NCI-H510A (cell line): ENCODE data around the gene HIP1.
"Not testable (repeated sequence)": the region's sequence is repeated elsewhere in the genome, so short reads cannot be mapped to it uniquely, and the experiment has no call there.

Experiments used
- DNase-seq: peaks from one replicate; lab custom pipeline; 2025; lab: John Stamatoyannopoulos, UW

The HIP1 gene

DNA sequence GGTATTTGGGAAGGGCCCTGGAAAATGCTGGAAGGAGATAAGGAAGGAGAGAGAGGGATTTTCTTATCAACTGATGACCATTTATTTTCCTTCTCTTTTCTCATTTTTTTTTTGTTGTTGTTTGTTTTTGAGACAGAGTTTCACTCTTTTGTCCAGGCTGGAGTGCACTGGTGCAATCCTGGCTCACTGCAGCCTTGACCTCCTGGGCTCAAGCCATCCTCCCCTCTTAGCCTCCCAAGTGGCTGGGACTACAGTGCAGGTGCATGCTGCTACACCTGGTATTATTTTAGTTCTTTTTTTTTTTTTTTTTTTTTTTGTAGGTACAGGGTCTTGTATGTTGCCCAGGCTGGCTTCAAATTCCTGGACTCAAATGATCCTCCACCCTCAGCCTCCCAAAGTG, 52.2 kb downstream of the HIP1 start:
- no peak for DNase-seq

DNA sequence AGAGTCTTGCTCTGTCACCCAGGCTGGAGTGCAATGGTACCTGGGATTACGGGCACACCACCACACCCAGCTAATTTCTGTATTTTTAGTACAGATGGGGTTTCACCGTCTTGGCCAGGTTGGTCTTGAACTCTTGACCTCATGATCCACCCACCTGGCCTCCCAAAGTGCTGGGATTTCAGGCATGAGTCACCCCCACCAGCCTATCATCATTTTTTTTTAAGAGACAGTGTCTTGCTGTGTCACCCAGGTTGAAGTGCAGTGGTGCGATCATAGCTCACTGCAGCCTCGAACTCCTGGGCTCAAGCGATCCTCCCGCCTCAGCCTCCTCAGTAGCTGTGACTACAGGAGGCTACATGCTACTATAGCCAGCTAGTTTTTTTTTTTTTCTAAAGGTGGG, 56.7 kb downstream of the HIP1 start:
- not testable (repeated sequence) for DNase-seq

DNA sequence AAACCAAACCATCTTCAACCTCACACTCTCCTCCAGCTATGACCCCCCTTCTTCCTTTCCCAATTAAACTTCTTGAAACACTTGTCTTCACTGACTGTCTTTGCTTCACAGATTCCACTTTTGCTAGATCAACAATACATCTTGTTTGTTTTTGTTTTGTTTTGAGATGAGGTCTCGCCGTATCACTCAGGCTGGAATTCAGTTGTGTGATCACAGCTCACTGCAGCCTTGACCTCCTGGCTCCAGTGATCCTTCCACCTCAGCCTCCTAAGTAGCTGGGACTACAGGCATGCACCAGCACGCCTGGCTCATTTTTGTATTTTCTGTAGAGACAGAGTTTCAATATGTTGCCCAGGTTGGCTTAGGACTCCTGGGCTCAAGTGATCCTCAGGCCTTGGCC, 59.7 kb downstream of the HIP1 start:
- DNase-seq = no peak

DNA sequence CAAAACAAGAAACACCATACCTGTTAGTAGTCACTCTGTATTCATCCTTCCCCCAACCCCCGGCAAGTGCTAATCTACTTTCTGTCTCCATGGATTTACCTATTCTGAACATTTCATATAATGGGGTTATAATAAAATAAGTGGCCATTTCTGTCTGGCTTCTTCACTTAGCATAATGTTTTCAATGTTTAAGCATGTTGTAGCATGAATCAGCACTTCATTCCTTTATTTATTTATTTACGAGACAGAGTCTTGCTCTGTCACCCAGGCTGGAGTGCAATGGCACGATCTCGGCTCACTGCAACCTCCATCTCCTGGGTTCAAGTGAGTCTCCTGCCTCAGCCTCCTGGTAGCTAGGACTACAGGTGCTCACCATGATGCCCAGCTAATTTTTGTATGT, 69.2 kb downstream of the HIP1 start:
- DNase-seq = no peak

DNA sequence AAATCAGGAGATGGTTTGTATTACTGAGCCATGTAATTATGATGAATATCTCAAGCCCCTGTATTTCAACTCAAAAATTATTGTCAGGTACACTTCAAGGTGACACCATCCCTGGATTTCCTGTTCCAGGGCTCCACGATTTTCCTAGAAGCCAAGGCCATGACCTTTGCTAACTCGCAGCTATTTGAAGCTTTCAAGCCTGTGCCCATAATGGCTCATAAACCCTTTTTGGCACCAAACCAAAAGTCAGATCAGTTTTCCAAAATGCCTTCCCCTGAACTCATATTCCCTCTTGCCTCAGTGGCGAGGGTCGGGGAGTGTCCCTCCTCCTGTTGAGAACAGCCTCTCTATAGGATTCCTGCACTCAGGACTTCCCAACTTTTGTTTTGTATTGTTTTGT, 70.8 kb downstream of the HIP1 start:
- DNase-seq = no peak

DNA sequence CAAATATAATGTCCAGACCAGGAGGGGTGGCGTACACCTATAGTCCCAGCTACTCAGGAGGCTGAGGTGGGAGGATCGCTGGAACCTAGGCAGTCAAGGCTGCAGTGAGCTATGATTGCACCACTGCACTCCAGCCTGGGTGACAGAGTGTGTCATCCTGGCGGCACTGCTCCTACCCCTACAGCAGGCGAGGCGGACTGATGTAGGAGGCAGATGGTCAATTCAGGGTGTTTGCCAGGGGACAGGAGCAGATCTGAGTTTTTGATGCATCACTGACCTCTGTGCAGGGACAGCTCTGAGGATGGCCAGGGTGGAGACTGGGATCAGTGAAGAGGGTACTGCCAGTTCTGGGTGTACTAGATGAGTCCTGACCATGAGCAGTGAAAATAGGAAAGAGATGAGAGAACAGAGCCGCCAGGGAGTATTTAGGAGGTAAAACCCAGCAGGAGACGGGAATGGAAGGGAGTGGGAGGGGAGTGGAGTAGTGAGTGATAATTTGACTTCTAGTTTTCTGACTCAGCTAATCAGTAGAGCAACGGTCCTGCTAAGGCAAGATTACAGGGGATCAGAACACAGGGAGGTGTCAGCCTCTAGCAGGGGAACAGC, 75.3 kb downstream of the HIP1 start:
- DNase-seq = no peak

DNA sequence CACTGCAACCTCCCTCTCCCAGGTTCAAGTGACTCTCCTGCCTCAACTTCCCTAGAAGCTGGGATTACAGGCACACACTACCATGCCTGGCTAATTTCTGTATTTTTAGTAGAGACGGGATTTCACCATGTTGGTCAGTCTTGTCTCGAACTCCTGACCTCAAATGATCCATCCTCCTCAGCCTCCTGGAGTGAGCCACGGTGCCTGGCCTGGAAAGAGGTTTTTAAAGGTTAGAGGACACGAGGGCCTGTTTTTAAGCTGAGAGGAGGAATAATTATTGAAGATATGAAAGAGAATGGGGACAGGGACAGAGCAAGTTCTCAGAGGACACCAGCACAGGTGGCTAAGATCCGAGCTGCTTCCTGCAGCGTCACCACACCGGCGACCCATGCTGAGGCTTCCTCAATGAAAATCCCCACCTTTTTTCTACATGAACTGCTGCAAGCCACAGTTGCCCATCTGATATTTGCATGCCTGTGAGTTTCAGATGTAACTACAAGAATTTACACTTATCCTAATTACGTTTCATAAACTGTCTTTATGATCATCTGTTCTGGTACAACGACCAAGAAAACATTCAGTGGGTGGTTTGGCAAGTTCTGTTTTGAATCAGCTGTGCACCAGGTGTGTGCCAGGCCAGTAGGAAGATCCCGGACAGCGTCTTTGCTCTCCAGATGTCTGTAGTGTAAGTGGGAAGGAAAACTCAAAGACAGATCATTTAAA, 76.0 kb downstream of the HIP1 start:
- no peak for DNase-seq

DNA sequence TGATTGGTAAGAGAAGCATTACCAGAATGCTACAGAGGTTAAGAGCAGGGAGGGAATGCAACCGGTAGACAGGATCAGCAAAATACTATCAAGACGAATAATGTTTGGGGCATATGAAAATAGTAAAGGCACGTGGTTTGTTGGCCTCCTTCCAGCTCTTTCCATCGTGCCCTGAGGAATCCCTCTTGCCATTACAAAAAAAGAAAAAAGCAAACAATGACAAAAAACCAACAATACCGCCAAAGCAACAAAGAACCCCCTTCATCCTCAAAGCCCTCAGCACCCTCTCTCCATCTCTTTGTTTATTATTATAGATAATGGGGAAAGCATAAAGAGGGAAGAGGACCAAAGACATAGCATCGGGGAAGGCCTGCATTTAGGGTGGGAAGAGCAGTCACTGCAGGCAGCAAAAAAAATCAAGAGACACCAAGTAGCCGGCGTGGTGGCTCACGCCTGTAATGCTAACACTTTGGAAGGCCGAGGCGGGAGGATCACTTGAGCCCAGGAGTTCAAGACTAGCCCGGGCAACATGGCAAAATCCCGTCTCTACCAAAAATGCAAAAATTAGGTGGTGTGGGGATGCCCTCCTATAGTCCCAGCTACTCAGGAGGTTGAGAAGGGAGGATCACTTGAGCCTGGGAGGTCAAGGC, 78.0 kb downstream of the HIP1 start:
- no peak for DNase-seq

DNA sequence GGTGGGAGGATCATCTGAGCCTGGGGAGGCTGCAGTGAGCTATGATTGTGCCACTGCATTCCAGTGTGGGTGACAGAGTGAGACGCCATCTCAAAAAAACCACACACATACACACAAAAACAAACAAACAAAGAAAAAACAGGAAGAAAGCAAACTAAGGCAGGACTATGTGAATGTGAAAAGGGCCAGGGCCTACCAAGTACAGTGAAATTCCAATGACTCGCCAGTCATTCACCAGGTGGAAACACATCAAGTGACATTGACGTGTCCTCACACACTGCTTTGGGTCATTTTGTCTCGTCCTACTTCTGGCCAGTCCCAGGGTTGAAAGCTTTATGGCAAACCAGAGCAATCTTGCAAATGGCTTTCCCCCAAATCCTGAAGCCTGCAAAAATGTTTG, 79.9 kb downstream of the HIP1 start:
- DNase-seq = no peak

DNA sequence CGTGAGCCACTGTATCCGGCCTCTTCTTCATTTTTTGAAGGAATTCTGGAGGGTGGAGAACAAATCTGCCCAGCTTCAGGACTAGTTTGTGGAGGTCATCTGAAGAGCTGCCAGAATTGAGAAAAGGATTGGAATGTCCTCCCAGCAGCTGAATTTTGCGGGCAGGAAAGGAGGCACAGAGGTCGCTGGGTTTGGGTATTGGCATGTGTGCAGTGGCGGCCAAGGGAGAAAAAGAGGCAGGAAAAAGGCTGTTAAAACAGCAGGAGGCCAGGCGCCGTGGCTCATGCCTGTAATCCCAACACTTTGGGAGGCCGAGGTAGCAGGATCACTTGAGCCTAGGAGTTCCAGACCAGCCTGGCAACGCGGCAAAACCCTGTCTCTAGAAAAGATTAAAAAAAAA, 80.4 kb downstream of the HIP1 start:
- no peak for DNase-seq

DNA sequence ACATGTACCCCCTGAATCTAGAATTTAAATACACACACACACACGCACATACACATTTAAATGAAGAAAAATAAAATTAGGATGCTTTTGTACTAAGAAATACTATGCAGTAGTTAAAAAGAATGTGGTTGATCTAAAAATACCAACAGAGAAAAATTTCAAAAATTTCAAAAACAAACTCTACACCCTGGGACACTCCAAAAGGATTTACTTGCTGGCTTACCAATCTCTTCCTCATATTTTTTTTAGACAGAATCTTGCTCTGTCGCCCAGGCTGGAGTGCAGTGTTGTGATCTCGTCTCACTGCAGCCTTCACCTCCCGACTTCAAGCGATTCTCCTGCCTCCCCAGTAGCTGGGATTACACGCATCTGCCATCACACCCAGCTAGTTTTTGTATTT, 80.9 kb downstream of the HIP1 start:
- DNase-seq = no peak

DNA sequence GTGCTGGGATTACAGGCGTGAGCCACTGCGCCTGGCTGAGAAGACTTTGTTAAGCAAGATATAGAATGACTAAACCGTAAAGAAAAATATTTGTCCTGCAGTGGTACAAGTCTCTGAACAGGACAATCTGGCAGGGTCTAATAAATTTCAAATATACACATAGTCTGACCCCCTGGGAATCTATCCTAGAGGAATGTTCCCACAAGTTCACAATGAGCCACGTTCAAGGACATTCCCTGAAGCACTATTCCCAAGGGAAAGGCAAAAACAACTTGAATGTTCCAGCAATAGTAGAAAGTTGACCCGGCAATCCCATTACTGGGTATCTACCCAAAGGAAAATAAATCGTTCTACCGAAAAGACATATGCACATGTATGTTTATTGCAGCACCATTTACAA, 82.0 kb downstream of the HIP1 start:
- DNase-seq = no peak

DNA sequence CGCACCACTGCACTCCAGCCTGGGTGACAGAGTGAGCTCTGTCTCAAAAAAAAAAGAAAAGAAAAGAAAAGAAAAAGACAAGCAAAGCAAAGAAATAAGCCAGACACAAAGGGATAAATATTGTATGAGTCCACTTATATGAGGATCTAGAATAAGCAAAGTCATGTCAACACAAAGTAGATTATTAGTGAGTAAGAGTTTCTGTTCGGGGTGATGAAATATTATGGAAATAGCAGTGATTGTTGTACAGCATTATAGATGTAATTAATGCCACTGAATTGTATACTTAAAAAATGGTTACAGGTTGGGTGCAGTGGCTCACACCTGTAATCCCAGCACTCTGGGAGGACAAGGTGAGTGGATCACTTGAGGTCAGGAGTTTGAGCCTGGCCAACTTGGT, 83.2 kb downstream of the HIP1 start:
- DNase-seq = no peak

DNA sequence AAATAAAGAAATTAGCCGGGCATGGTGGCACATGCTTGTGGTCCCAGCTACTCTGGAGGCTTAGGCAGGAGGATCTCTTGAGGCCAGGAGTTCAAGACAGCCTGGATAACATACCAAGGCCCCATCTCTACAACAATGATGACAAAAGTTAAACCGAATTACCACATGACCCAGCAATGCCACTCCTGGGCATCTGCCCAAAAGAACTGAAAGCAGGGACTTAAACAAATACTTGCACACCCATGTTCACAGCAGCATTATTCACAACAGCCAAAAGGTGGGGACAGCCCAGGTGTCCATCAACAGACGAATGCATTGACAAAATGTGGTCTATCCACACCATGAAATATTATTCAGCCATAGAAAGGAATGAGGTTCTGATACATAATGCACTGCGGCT, 83.9 kb downstream of the HIP1 start:
- DNase-seq = no peak

DNA sequence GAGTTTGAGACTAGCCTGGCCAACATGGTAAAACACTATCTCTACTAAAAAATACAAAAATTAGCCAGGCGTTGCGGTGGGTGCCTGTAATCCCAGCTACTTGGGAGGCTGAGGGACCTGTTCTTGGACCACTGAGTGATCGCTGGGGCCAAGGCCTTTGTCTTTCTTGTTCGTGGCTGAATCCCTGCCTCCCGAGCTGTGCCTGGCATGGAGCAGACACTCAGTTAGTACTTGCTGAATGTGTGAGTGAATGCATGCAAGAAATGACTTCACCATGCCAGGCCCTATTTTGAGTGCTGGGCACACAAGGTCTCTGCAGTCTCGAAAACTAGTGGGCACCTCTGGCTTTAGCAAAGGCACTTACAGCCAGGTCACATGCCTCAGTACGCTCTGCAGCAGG, 85.1 kb downstream of the HIP1 start:
- no peak for DNase-seq

DNA sequence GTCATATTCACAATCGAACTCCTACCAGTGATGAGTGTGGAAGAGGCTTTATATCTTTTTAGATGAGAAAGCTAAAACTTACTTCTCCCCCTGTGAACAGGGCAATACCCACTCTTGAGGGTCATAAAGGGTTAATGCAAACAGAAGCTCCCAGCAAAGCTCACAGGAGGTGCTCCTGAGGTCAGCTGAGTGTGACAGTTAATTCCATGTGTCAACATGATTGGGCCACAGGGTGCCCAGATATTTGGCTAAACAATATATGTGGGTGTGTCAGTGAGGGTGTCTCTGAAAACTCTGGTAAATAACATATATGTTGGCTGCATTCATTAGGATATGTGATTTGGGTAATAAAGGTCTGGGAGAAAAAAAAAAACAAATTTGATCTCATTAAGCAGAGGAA, 86.0 kb downstream of the HIP1 start:
- no peak for DNase-seq

DNA sequence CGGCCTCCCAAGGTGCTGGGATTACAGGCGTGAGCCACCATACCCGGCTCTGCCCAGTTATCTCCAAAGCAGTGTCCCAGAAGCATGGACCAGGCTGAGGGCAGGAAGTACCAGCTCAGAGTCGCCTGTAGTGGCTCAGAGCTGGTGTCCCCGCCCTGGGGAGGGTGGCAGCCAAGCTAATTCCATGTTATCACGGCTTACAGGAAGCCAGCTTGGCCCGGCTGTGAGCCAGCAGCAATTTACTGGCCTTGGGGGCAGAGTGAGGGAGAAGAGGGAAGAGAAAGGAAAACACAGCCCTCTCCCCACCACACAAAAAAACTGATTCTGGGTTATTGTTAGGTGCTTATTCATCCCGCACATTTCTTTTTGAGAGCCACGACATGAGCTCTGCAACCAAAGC, 88.1 kb downstream of the HIP1 start:
- no peak for DNase-seq

DNA sequence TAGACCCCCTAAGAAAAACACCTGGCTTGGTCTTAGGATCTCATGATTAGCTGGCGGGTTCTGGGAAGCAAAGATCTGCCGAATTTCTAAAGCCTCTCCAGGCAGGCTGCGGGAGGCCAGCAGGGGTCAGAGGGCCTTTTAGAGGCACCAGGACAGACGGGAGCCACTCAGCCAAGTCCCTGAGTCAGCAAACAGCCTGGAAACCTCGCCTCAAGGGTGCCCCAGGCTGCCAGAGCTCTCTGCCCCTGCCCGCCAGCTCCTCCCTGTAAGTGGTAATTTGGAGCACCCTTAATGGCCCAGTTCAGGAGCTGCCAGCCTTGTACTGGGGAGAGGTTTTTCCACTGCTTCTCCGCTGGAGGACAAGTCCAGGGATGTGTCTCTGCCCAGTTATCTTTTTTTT, 88.7 kb downstream of the HIP1 start:
- DNase-seq = peak; percentile 33

DNA sequence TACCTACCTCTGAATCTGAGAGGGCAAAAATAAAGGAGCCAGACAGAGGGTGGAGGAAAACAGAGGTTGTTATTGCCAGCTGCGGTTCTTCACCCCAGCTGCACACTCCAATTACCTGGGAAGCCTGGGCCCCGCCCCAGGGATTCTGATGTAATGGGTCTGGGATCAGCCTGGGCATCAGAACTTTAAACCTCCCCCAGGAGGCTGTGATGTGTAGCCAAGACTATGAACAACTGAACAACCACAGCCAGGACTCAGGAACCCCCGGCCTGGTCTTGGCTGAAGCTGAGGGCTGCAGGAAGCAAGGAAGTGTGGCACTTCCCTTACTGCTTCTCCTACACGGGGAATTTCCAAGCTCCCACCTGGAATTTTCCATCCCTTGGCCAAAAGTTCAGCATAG, 89.3 kb downstream of the HIP1 start:
- peak; percentile 14 for DNase-seq

DNA sequence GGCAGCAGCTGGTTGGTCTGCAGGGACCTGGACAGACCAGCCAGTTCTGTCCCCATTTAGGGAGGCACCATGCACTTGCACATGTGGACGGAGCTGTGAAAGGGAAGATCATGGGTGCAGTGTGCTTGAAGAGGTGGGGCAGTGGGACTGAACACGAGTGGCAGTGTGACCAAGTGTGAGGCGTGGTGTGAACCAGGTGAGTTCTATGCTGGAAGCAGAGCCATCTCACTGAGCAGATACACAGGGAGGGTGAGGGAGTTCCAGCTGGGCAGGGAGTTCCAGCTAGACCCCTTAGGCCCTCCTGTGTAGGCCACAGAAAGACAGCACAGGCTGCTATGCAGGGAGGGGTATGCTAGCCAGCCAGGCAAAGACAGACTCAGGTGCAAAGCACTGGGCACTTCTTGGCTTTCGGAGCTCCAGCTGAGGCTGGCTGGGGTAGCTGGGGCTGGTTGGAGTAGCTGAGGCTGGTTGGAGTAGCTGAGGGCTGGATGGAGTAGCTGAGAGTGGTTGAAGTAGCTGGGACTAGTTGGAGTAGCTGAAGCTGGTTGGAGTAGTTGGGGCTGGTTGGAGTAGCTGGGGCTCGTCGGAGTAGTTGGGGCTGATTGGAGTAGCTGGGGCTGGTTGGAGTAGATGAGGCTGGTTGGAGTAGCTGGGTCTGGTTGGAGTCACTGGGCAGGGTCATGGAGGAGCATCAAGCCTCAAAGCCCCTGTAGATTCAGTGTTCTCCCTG, 90.9 kb downstream of the HIP1 start:
- no peak for DNase-seq

DNA sequence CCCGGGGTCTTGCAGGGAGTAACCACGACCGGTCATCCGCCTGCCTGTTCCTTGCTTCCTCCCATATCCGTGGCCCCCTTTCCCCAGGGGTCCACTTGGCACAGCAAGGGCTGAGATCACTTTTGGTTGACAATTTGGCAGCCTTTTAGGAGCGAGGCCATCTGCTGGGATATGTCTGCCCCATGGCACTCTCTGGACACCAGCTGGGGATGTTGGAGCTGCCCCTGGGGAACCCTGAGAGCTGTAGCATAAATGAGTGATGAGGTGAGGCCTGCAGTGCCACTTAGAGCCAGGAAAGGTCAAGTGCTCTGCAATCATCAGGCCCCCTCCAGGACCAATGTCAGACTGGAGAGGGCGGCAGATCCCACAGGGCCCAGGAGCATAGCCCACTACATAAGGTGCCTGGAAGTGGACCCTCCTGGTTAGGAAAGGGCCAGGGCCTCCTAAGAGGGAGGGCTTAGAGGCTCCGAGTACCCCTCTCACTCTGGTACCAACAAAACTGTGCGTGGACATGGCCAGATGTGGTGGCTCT, 92.1 kb downstream of the HIP1 start:
- no peak for DNase-seq

DNA sequence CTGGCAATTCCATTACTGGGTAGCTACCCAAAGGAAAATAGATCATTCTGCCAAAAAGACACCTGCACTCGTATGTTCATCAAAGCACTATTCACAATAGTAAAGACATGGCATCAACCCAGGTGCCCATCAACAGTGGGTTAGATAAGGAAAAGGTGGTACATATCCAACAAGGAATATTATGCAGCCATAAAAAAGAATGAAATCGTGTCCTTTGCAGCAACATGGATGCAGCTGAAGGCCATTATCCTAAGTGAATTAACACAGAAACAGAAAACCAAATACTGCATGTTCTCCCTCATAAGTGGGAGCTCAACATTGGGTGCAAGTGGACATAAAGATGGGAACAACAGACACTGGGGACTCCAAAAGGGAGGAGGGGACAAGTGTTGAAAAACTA, 93.2 kb downstream of the HIP1 start:
- DNase-seq = no peak

DNA sequence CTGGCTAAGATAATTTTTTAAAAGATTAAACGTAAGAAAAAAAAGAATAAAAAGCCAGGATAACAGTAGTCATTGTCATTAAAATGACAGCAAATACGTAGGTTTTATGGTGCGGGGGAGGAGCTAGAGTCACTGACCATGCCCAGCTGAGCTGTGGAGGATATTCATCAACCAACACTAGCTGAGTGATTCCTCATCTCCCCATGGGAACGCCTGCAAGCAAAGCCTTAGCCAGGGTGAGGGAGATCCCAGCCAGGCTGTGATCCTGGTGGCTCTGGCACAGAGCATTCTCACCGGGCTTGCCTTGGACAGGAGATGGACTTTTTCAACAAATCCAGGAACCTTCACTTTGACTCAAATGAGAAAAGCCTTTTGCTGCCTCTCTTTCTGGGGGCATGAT, 94.2 kb downstream of the HIP1 start:
- DNase-seq = no peak
